MG63 (cell line): Measurements from ENCODE around the gene EIF4H. TPM values are rescaled to one million over a fixed set of nuclear protein-coding genes. Genes with fewer than 3 reads are reported as not detected.
"Not testable (repeated sequence)": the region's sequence is repeated elsewhere in the genome, so short reads cannot be mapped to it uniquely, and the experiment has no call there.

Experiments used
- DNase-seq: peaks from one replicate; pipeline ENCODE4 v3.0.0-alpha.2; 2020
- H3K27me3 ChIP-seq: fragments of 250-450 bp; sonication (Bioruptor Pico); 2 replicates; pipeline ENCODE4 v1.5.1; 2020; ENCODE audit warnings: mild to moderate bottlenecking, moderate library complexity
- H3K36me3 ChIP-seq: fragments of 250-450 bp; sonication (Bioruptor Pico); 2 replicates; pipeline ENCODE4 v1.5.1; 2020; ENCODE audit warnings: mild to moderate bottlenecking, moderate library complexity
- H3K4me3 ChIP-seq: fragments of 250-450 bp; sonication (Bioruptor Pico); 2 replicates; pipeline ENCODE4 v1.5.1; 2020; ENCODE audit warnings: mild to moderate bottlenecking, moderate library complexity
- H3K9me3 ChIP-seq: fragments of 250-450 bp; sonication (Bioruptor Pico); 2 replicates; pipeline ENCODE4 v1.5.1; 2020; ENCODE audit warnings: mild to moderate bottlenecking, moderate library complexity
- total RNA-seq: library from RNA; depleted of rRNA; stranded (reverse); fragments of >200 nt; shearing (Covaris generic); gene quantifications from 2 replicates; pipeline ENCODE4 v1.2.3, GENCODE V29; 2014; ENCODE audit warnings: low replicate concordance

EIF4H gene
- total RNA-seq, 1 experiment from 2014 or later: 364 TPM

DNA sequence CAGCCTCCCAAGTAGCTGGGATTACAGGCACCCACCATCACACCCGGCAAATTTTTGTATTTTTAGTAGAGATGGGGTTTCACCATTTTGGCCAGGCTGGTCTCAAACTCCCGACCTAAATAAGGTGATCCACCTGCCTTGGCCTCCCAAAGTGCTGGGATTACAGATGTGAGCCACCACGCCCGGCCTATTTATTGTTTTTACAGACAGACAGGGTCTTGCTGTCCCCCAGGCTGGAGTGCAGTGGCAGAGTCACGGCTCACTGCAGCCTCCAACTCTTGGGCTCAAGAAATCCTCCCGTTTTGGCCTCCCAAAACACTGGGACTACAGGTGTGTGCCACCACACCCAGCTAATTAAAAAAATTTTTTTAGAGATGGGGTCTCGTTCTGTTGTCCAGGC lies 34.1 kb downstream of the EIF4H start:
- not testable (repeated sequence) for H3K27me3 ChIP-seq, H3K9me3 ChIP-seq, H3K4me3 ChIP-seq, H3K36me3 ChIP-seq, DNase-seq

DNA sequence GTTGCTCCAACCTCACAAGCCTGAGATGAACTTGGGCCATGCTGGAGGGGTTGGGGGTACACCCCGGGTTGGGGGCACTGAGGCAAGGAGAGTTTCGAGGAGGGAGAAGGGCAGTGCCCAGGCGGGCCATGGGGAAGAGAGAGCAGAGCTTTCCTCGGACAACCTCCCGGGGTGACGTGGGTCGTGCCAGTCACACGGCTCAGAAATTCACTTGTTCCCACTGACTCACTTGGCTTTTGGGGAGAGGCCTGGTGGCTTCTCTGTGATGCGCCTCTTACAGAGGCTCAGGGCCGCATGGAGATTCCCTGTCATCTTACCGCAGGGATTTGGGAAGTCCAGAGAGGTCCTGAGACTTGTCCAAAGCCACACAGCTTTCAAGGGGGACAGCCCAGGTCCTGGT lies 38.5 kb downstream of the EIF4H start:
- Histone ChIP-seq H3K9me3 (no peaks in the 10 kb centered on the region), H3K36me3 (no peaks in the 10 kb centered on the region), H3K4me3 (no peak overlapping the region), H3K27me3 (no peaks in the 10 kb centered on the region)
- DNase-seq: no peak

GRCh38 chr7:74214816-74215630 lies 40.9 kb downstream of the EIF4H start:
- DNase-seq: no peak
- no peak overlapping the region for H3K4me3 ChIP-seq
- H3K9me3 ChIP-seq: no peaks in the 10 kb centered on the region
- no peaks in the 10 kb centered on the region for H3K36me3 ChIP-seq
- no peaks in the 10 kb centered on the region for H3K27me3 ChIP-seq

DNA sequence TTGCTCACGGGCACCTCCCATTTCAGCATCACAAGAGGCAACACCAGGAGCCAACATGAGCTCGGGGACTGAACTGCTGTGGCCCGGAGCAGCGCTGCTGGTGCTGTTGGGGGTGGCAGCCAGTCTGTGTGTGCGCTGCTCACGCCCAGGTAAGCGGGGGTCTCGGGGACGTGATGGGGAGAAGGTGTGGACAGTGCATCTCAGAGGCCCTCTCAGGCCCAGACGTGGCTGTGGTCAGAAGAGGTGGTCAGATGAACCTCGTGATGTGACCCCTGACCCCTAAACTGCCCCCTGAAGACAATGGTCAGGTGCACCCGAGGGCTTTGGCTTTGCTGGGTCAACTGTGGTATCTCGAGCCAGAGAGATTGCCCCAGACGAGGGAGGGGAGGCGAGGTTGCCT lies 41.8 kb downstream of the EIF4H start:
- DNase-seq: no peak
- no peaks in the 10 kb centered on the region for H3K27me3 ChIP-seq
- H3K4me3 ChIP-seq: no peak overlapping the region
- no peaks in the 10 kb centered on the region for H3K36me3 ChIP-seq
- no peaks in the 10 kb centered on the region for H3K9me3 ChIP-seq

DNA sequence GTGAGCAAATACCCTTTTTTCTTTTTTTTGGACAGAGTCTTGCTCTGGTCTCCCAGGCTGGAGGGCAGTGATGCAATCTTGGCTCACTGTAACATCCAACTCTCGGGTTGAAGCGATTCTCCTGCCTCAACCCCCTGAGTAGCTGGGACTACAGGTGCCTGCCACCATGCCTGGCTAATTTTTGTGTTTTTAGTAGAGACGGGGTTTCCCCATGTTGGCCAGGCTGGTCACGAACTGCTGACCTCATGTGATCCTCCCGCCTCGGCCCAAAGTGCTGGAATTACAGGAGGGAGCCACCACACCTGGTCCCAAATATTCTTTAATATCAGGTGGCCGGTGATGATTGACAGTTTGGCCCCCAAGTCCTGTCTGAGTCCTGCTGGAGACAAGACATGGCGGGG lies 42.2 kb downstream of the EIF4H start:
- no peaks in the 10 kb centered on the region for H3K9me3 ChIP-seq
- no peak overlapping the region for H3K4me3 ChIP-seq
- H3K27me3 ChIP-seq: no peaks in the 10 kb centered on the region
- no peak for DNase-seq
- no peaks in the 10 kb centered on the region for H3K36me3 ChIP-seq

DNA sequence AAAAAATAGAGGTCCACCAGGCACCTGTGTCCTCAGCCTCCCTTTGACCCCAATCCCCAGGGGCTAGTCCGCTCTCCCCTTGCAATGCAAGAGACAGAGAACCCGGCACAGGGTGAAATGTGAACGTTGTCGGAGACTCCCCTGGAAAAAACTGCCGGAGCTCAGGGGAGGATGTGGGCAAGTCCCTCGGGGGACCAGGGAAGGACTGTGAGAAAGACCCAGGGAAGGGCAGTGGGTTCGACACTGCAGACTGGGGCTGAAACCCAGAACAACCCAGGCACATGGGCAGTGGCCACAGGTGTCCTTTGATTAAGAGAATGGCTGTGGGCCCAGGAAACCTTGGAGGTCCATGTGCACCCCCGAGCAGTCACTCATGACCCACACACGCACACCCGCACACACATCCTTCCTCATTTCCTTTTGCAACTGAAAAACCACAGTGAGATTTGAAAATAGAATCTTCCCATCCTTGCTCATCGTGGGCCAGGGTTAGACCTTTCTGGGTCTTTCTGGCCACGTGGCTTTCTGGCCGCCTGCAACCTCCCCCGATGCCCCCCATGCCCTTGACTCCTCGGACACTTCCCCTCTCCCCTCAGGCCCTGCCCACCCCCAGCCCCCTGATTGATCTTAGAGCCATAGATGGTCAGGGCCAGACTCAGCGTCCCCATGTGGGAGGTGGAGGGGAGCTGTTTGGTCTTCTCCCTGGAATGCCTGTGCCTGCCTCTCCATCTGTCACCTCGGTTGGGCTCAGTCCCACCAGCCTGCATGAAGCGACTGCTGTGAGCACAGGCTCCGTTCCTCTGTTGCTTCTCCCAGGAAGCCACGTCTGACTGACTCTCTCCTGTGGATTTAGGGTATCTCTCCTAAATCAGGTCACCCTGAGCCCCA lies 43.5 kb downstream of the EIF4H start:
- Histone ChIP-seq H3K27me3 (no peaks in the 10 kb centered on the region), H3K36me3 (no peaks in the 10 kb centered on the region), H3K4me3 (no peak overlapping the region), H3K9me3 (no peaks in the 10 kb centered on the region)
- DNase-seq: no peak

DNA sequence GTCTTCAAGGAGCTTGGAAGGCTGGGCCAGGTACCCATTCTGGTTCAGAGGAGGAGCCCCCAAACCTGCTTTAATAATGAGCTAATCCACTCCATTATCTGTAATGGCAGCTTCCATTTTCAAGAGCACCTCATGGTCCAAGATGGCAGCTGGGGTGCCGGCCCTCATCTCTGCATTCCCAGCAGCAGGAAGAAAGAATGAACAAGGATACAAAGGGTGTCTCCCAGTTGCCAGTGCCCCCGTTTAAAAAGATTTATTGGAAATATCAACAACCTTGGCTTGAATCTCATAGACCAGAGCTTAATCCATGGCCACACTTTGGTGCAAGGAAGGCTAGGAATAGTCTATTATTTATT lies 44.2 kb downstream of the EIF4H start:
- Histone ChIP-seq H3K4me3 (no peak overlapping the region), H3K36me3 (no peaks in the 10 kb centered on the region), H3K27me3 (no peaks in the 10 kb centered on the region), H3K9me3 (no peaks in the 10 kb centered on the region)
- no peak for DNase-seq

DNA sequence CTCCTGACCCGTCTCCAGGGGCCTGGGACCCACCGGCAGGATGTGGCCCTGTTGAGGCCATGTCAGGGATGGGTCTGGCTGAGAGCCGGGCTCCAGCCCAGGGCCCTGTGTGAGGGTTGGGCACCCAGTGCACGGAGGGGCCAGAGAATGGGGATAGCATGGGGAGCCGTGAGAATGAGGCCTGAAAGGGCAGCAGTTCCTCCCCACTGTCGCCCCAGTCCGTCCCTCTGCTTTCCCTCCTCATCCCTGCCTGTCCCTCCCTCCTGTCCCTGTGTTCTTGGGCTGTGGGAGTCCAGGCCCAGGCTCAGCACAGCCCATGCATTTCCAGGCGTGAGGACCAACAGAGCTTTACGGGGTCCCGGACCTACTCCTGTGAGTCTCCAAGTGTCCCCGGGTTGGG lies 45.3 kb downstream of the EIF4H start:
- Histone ChIP-seq H3K36me3 (no peaks in the 10 kb centered on the region), H3K4me3 (no peak overlapping the region), H3K27me3 (no peaks in the 10 kb centered on the region), H3K9me3 (no peaks in the 10 kb centered on the region)
- no peak for DNase-seq

GRCh38 chr7:74220229-74220628 lies 46.1 kb downstream of the EIF4H start:
- H3K9me3 ChIP-seq: no peaks in the 10 kb centered on the region
- no peak overlapping the region for H3K4me3 ChIP-seq
- no peak for DNase-seq
- no peaks in the 10 kb centered on the region for H3K27me3 ChIP-seq
- no peaks in the 10 kb centered on the region for H3K36me3 ChIP-seq

DNA sequence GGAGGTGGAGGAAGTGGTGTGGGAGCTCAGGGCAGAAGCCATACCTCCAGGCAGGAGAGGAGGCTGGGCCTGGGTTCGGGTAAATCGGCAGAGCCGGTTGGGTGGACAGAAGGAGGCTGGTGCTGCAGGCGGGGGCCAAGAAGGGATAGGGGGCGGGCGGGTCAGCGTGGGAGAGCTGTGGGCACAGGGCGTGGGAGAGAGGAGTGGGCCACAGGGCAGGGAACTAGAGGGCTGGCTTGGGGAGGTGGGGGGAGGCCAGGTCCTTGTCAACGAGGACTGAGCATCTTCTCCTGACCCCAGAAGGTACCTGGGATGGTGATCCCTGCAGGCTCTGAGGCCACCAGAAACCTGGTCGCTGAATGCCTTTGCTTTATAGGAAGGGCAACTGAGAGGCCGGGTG lies 47.6 kb downstream of the EIF4H start:
- DNase-seq: no peak
- Histone ChIP-seq H3K36me3 (peaks cover 3% of the 10 kb centered on the region; the same call in 1 of the 2 replicates), H3K4me3 (no peak overlapping the region), H3K27me3 (no peaks in the 10 kb centered on the region), H3K9me3 (no peaks in the 10 kb centered on the region)

- peaks cover 3% of the 10 kb centered on the region for H3K36me3 ChIP-seq
- H3K27me3 ChIP-seq: no peaks in the 10 kb centered on the region
- H3K4me3 ChIP-seq: no peak overlapping the region
- H3K9me3 ChIP-seq: no peaks in the 10 kb centered on the region
- DNase-seq: no peak
These were observed 48.9 kb downstream of the EIF4H start for GRCh38 chr7:74222851-74223710.

GRCh38 chr7:74223711-74224510 lies 49.8 kb downstream of the EIF4H start:
- Histone ChIP-seq H3K36me3 (peaks cover 3% of the 10 kb centered on the region), H3K4me3 (no peak overlapping the region), H3K27me3 (no peaks in the 10 kb centered on the region), H3K9me3 (no peaks in the 10 kb centered on the region)
- no peak for DNase-seq

GRCh38 chr7:74224511-74224832 lies 50.3 kb downstream of the EIF4H start:
- peaks cover 3% of the 10 kb centered on the region for H3K36me3 ChIP-seq
- H3K4me3 ChIP-seq: no peak overlapping the region
- no peak for DNase-seq
- no peaks in the 10 kb centered on the region for H3K27me3 ChIP-seq
- H3K9me3 ChIP-seq: no peaks in the 10 kb centered on the region

DNA sequence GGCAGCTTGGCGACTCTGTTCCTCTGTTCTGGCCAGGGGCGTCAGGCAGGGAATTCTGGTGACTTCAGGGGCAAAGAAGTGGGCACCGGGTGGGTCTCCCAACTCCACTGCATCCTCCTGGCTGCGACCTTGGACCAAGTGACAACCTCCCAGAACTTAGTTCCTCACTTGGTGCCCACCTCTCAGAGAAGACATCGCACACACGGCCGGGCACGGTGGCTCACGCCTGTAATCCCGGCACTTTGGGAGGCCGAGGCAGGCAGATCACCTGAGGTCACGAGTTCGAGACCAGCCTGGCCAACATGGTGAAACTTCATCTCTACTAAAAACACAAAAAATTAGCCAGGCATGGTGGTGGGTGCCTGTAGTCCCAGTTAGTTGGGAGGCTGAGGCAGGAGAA lies 50.8 kb downstream of the EIF4H start:
- not testable (repeated sequence) for H3K27me3 ChIP-seq, H3K36me3 ChIP-seq, H3K9me3 ChIP-seq, DNase-seq, H3K4me3 ChIP-seq

DNA sequence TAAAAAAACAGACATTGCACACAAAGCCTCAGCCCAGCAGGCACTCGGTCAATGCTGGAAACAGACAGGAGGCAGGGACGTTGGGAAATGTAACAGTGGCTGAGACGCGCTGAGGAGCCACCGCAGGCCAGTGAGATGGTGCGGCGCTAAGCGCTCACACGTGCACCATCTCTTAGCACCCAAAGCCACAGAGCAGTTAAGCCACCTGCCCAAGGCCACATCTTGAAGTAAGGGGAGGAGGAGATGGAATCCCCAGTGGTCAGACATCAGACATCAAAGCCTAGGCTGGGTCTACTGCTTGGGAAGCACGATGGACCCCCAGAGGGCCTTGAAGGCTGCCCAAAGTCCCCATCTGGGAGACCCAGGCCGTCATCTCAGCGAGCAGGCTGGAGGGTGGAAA lies 51.2 kb downstream of the EIF4H start:
- DNase-seq: no peak
- Histone ChIP-seq H3K27me3 (no peaks in the 10 kb centered on the region), H3K9me3 (no peaks in the 10 kb centered on the region)

GRCh38 chr7:74226633-74227032 lies 52.5 kb downstream of the EIF4H start:
- Histone ChIP-seq H3K4me3 (no peak overlapping the region), H3K27me3 (no peaks in the 10 kb centered on the region), H3K36me3 (peaks cover 3% of the 10 kb centered on the region), H3K9me3 (no peaks in the 10 kb centered on the region)
- no peak for DNase-seq

More for the DNA sequence above, 51.2 kb downstream of the EIF4H start:
- H3K4me3 ChIP-seq: no peak overlapping the region
- peaks cover 3% of the 10 kb centered on the region for H3K36me3 ChIP-seq
